Right renal cortex interstitium (tissue), 3 donors: ENCODE measurements around the gene ABCF2. TPM values are rescaled to one million over a fixed set of nuclear protein-coding genes. Genes with fewer than 3 reads are reported as not detected.

Source experiments
- DNase-seq, 3 donors: peaks; one replicate each; pipeline ENCODE4 v3.0.0-alpha.2; 2013; ENCODE audit warnings: low read depth in 3 of 3, low spot score in 2 of 3
- polyA plus RNA-seq, 3 donors: library from polyadenylated mRNA; unstranded; fragments of 120-200 nt; gene quantifications; one replicate each; pipeline ENCODE4 v1.2.1, GENCODE V29; 2013; ENCODE audit not compliant: insufficient read length in 3 of 3

ABCF2 gene
- polyA plus RNA-seq, 3 donors: 23.3 to 24.8 (median 24.3) TPM

- no peak for DNase-seq
These were observed 15.4 kb upstream of the ABCF2 start for GRCh38 chr7:151242159-151243044.

- no peak for DNase-seq
These were observed 14.7 kb upstream of the ABCF2 start for GRCh38 chr7:151241755-151242096.

GRCh38 chr7:151240942-151241754, 14.1 kb upstream of the ABCF2 start:
- no peak for DNase-seq

GRCh38 chr7:151240536-151240935, 13.5 kb upstream of the ABCF2 start:
- no peak for DNase-seq

- no peak for DNase-seq
These were observed 12.9 kb upstream of the ABCF2 start for GRCh38 chr7:151239837-151240459.

- no peak for DNase-seq
These were observed 12.2 kb upstream of the ABCF2 start for GRCh38 chr7:151238924-151239836.

GRCh38 chr7:151238190-151238810, 11.3 kb upstream of the ABCF2 start:
- no peak for DNase-seq

GRCh38 chr7:151237244-151238189, 10.5 kb upstream of the ABCF2 start:
- DNase-seq: no peak

- no peak for DNase-seq
These were observed 9.4 kb upstream of the ABCF2 start for GRCh38 chr7:151236406-151236805.

- DNase-seq: no peak
These were observed 8.2 kb upstream of the ABCF2 start for GRCh38 chr7:151235091-151235787.

GRCh38 chr7:151233804-151234203, 6.8 kb upstream of the ABCF2 start:
- DNase-seq: no peak

GRCh38 chr7:151232917-151233701, 6.1 kb upstream of the ABCF2 start:
- DNase-seq: no peak

- DNase-seq: peak in 1 of 3 donors; percentile 79
These were observed 5.3 kb upstream of the ABCF2 start, which contains the start of gene CHPF2 for GRCh38 chr7:151232091-151232916. CHPF2 (plus strand) TSS chr7:151232483; CDS start chr7:151234012, 1,529 bp downstream.

GRCh38 chr7:151231080-151231479, 4.1 kb upstream of the ABCF2 start:
- no peak for DNase-seq

GRCh38 chr7:151229249-151229648, 2.2 kb upstream of the ABCF2 start:
- no peak for DNase-seq
